ENCODE measurements around the gene PSPC1. TPM values are rescaled to one million over a fixed set of nuclear protein-coding genes. Genes with fewer than 3 reads are reported as not detected.

The PSPC1 gene
- total RNA-seq, 4 donors from 2014 or later: 35.7 to 73.4 (median 45.6) TPM

DNA sequence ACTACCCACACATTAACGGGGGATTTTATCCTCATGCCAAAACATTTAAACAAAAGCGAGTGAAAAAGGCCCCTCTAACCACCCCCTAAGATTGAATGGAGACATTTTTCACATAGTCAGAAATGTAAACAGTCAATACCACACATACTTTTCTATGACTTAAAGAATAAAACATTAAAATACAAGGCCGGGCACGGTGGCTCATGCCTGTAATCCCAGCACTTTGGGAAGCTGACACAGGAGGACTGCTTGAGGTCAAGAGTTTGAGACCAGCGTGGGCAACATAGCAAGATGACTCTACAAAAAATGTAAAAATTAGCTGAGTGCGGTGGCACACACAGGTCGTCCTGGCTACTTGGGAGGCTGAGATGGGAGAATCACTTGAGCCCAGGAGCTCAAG, 102.0 kb downstream of the PSPC1 start:
- Histone ChIP-seq H3K36me3 (peaks cover 0 to 23% (median 0%) of the 10 kb centered on the region in 3 donors), H3K4me1 (no peaks in the 10 kb centered on the region), H3K27me3 (no peaks in the 10 kb centered on the region), H3K27ac (no peak overlapping the region), H3K9me3 (no peaks in the 10 kb centered on the region), H3K4me3 (no peak overlapping the region)
- 86 to 92% methylated on average over 7 of the region's 7 CpGs for WGBS, 2 donors
- no peak for DNase-seq
- TF ChIP-seq POLR2A (IDR thresholded peaks at IDR 0.05): no peak
- TF ChIP-seq, protein P1, sequence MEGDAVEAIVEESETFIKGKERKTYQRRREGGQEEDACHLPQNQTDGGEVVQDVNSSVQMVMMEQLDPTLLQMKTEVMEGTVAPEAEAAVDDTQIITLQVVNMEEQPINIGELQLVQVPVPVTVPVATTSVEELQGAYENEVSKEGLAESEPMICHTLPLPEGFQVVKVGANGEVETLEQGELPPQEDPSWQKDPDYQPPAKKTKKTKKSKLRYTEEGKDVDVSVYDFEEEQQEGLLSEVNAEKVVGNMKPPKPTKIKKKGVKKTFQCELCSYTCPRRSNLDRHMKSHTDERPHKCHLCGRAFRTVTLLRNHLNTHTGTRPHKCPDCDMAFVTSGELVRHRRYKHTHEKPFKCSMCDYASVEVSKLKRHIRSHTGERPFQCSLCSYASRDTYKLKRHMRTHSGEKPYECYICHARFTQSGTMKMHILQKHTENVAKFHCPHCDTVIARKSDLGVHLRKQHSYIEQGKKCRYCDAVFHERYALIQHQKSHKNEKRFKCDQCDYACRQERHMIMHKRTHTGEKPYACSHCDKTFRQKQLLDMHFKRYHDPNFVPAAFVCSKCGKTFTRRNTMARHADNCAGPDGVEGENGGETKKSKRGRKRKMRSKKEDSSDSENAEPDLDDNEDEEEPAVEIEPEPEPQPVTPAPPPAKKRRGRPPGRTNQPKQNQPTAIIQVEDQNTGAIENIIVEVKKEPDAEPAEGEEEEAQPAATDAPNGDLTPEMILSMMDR (IDR thresholded peaks at IDR 0.05): no peak
- intact Hi-C loops (cut with DNase I): no loop called here

GRCh38 chr13:19676168-19676567, 106.6 kb downstream of the PSPC1 start:
- no peaks in the 10 kb centered on the region for H3K4me1 ChIP-seq
- H3K27me3 ChIP-seq: no peaks in the 10 kb centered on the region
- no peak overlapping the region for H3K27ac ChIP-seq
- no peak overlapping the region for H3K4me3 ChIP-seq
- intact Hi-C loops (cut with DNase I): no loop called here
- DNase-seq: no peak
- H3K9me3 ChIP-seq: no peaks in the 10 kb centered on the region
- TF ChIP-seq, protein P1 (IDR thresholded peaks at IDR 0.05): no peak
- TF ChIP-seq POLR2A (IDR thresholded peaks at IDR 0.05): no peak
- H3K36me3 ChIP-seq: peaks cover 0 to 69% (median 13%) of the 10 kb centered on the region in 3 donors
- 79 to 81% methylated on average over 3 of the region's 3 CpGs for WGBS, 2 donors

- H3K4me3 ChIP-seq: no peak overlapping the region
- H3K9me3 ChIP-seq: no peaks in the 10 kb centered on the region
- intact Hi-C loops (cut with DNase I): no loop called here
- H3K27me3 ChIP-seq: no peaks in the 10 kb centered on the region
- TF ChIP-seq, protein P1 (IDR thresholded peaks at IDR 0.05): no peak
- no peak for TF ChIP-seq POLR2A (IDR thresholded peaks at IDR 0.05)
- DNase-seq: no peak
- no peak overlapping the region for H3K27ac ChIP-seq
- 93 to 94% methylated on average over 10 of the region's 10 CpGs for WGBS, 2 donors
- H3K4me1 ChIP-seq: no peaks in the 10 kb centered on the region
- H3K36me3 ChIP-seq: peaks cover under 1 to 82% (median 26%) of the 10 kb centered on the region in 3 donors
Observed at GRCh38 chr13:19674898-19675297, 107.8 kb downstream of the PSPC1 start.

DNA sequence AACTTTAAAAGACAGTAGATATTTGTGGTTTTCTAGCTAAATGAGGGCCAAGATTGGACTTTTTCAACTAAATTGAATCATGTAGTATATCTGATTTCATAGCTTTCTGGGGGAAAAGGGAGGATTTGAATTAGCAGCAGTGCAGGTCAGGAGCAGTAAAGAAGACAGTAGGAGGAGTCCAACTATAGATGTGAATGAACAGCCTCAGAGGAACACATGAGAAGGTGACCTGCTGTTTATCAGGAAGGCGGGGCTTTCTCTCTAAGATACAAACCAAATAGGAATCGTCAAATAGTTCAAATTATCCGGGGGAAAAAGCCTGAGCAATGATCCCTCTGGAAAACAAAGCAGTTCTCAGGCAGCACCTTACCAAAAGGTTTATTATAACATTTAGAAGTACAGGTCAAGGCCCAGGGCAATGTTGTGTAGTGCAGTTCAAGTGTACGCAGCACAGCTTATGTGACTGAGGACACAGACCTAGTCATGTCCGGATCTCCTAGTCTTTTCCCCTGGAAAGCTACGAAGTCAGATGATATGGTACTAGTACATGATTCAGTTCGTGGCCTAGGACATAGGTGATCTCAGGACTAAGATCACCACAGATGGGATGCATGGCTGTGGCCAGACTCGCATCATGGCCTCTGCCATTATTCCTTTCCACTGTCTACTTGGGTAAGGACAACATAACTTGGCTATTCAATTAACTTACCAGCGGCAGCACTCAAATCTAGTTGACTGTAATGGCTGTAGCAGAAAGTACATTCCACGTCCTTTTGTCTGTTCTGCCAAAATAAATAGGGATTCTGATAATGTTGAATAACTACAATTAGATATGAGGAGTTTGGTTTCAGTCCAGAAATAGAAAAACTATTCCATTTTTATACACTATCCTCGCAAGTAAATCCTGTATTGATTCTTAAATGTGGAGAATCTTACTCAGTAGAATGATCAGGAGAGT, 109.0 kb downstream of the PSPC1 start:
- WGBS, 2 donors: 78 to 88% methylated on average over 10 to 11 of the region's 11 CpGs
- Histone ChIP-seq H3K4me3 (no peak overlapping the region), H3K4me1 (no peaks in the 10 kb centered on the region), H3K27ac (no peak overlapping the region), H3K9me3 (no peaks in the 10 kb centered on the region), H3K36me3 (peaks cover 11 to 88% (median 37%) of the 10 kb centered on the region in 3 donors), H3K27me3 (no peaks in the 10 kb centered on the region)
- intact Hi-C loops (cut with DNase I): no loop called here
- no peak for DNase-seq
- TF ChIP-seq, protein P1 (IDR thresholded peaks at IDR 0.05): no peak
- no peak for TF ChIP-seq POLR2A (IDR thresholded peaks at IDR 0.05)

DNA sequence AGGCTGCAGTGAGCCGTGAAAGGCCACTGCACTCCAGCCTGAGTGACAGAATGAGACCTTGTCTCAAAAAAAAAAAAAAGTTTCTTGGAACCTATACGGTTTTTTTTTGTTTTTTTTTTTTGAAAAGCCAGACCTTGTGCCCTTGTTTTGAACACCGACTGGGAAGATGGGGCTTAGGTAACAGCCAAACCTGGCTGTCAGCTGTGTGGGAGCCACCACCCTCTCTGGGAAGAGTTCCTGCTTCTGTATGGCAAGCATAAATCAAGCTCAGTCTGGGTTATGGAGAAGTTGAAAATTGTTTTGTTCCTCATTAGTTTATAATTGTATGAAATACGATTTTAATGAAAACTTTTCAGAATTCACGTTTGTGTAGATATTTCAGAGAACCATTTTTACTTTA, 109.8 kb downstream of the PSPC1 start:
- no peaks in the 10 kb centered on the region for H3K4me1 ChIP-seq
- TF ChIP-seq, protein P1 (IDR thresholded peaks at IDR 0.05): no peak
- TF ChIP-seq POLR2A (IDR thresholded peaks at IDR 0.05): no peak
- no peak overlapping the region for H3K27ac ChIP-seq
- no peaks in the 10 kb centered on the region for H3K9me3 ChIP-seq
- no peak for DNase-seq
- WGBS, 2 donors: 61 to 66% methylated on average over 5 of the region's 5 CpGs
- H3K27me3 ChIP-seq: no peaks in the 10 kb centered on the region
- H3K4me3 ChIP-seq: no peak overlapping the region
- intact Hi-C loops (cut with DNase I): no loop called here
- peaks cover 14 to 92% (median 45%) of the 10 kb centered on the region in 3 donors for H3K36me3 ChIP-seq
